Measurements from ENCODE around the gene GNG3.

DNA sequence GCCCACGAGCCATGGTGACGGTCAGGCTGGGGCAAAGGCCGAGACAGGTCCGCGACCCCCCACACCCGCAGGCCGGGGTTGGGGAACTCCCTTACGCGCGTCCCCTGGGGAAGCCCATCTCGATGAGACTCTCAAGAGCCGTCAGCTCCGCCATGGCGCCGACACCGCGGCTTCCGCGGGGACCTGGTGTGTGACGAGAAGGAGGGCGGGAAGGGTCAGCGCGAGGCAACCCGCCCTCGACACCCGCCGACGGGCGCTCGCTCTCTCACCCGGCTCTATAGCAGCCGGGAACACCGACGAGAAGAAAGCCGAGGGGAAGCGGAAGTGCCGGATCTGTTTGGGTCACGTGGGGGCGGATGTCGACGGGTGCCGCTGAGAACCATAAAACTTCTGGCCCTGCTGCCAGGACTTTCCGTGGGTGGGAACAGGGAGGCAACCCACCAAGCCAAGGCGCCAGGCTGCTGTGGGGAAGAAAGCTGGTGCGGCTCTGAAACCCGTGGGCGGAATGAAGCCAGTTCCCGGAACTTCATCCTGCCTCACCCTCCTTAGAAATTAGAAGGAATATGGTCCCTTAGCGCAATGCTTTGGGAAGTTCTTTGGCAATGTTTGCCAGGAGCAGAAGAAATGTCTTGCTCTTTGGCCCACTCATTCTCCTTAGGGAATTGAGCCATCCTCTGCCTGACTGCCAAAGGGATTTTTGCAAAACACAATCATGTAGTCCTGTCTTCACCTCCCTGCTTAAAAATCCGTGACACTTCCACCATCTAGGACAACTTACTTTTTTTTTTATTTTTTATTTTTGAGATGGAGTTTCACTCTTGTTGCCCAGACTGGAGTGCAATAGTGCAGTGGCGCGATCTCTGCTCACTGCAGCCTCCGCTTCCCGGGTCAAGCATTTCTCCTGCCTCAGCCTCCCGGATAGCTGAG, 28.4 kb upstream of the GNG3 start, which contains the start of gene UBXN1:
- TF ChIP-seq POLR2AphosphoS5 (IDR thresholded peaks at IDR 0.05; ENCODE audit: low read depth, low read length), result peak; percentile 93
- peak; percentile 73 for TF ChIP-seq TAF1 (IDR thresholded peaks at IDR 0.05; ENCODE audit: borderline replicate concordance, low read depth, low read length)
- TF ChIP-seq POLR2A (IDR thresholded peaks at IDR 0.05; ENCODE audit: low read depth, low read length), result peak; percentile 91; the same call in 1 of the 2 replicates

Data from GM12892 (cell line).